Activated T-cell treated with anti-CD3 and anti-CD28 coated beads for 4 hours (primary cell): ENCODE results near the gene EXO1.

Experiments used
- DNase-seq: peaks from one replicate; pipeline ENCODE4 v3.0.0-alpha.2; 2020

The EXO1 gene

DNA sequence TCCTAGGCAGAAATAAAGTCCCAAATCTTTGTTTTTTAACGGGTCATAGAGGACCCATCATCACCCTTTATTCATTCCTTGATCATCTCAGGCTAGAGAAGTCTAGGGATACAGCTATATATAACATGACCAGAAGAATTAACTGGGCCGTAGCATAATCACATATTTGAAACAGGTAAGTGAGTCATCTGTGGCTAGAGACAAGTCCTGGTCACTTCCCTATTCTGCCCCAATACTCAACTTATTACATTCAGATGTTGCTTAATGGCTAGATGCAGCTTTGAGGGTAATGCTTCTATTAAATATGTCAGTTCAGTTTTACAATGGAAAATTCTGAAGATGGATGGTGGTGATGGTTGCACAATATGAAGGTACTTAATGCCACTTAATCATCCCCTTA is 47.0 kb downstream of the EXO1 start:
- no peak for DNase-seq

DNA sequence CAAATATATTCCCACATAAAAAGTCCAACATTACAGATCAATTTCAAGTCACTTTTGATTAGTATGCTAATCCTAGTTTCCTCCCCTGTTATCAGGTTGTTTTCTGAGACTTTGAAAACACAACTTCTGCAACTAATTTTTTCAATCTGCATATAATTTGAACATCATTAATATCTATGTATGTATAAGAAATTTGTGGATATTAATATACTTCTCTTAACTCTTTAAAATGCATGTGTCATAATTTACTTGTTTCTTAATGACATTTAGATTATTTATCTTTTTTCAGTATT is 48.6 kb downstream of the EXO1 start:
- DNase-seq = no peak

DNA sequence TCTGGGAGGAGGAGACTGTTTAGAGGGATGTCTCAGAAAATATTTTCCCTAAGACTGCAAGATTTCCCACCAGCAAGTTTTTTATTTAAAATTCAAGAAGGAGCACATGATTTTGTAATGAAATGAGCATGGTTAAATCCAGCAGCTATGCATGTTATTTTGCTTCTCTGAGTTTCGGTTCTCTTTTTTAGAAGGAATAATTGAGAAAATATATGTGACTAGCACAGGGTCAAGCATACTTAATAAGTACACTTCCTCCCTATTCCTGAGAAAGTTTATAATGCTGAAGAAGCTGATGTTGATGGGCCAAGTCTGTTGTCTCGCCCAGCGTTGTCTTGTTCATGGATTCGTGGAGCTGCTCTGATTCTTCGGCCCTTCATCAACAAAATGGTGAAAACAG is 51.2 kb downstream of the EXO1 start:
- no peak for DNase-seq

DNA sequence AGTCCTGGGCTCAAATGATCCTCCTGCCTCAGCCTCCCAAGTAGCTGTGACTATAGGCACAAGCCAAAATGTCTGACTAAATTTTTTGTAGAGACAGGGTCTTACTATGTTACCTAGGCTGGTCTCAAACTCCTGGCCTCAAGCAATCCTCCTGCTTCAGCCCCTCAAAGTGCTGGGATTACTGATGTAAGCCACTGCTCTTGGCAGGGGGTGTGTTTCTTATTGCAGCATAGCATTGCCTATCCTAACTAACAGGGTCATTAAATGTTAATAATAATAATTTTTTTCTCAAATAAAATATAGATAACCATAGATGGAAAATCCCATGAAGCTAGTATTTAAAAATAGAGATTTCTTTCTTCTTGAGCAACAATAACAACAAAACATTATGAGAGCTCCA is 52.4 kb downstream of the EXO1 start:
- DNase-seq = no peak

DNA sequence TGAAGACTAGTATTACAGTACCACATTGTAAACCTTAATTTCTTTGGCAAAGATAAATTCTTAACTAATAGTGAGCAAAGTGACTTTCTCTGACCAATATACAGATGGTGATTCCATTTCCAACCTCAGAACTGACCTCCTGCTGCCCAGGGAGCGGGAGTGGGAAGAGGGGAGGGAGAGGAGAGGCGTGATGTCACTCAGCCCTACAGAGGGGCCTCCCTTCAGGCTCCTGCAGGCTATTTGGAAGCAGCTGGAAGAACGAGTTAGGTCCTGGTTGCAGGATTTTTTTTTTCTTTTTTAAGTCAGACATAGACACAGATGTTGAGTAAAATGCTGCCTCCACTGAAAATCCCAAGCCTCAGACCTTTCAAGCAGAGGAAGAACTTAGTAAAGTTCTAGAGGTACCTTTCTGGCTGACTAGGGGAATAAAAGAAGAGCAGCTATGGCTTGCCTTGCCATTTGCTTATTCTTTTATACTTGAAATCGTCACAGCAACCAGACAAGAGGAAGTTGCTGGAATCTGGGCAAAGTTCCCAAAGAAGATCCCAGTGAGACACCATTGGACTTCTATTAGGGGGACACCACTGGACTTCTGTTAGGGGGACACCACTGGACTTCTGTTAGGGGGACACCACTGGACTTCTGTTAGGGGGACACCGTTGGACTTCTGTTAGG is 54.5 kb downstream of the EXO1 start:
- DNase-seq = no peak

DNA sequence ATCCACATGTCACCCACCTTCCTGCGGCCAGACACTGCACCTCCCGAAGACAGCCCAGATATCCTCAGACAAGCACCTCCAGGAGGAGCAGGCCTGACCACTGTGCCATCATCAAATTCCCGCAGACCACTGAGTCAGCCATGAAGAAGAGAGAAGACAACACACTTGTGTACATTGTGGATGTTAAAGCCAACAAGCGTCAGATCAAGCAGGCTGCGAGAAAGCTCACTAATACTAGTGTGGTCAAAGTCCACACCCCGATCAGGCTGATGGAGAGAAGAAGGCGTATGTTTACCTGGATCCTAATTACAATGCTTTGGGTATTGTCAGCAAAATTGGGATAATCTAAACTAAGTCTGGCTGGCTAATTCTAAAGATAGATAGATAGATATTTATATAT is 68.2 kb downstream of the EXO1 start:
- DNase-seq = no peak

DNA sequence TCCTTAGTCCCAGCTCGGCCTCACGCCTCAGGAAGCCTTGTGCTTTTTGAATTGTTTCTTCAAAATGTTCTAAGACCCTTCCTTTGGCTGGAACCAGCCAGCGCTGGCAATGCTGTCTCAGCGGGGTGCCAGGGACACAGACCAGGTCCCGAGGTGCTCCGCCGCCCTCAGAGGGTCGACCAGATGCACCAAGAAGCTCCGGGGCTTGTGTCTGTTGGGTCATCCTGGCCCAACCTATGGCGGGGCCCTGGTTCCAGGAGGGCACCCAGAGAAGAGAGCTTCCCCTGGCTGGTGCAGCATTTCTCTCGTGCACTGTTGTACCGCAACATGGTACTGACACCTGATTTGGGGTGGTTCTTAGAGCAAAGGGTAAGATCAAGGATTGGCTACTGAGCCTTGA is 69.5 kb downstream of the EXO1 start:
- DNase-seq = no peak

DNA sequence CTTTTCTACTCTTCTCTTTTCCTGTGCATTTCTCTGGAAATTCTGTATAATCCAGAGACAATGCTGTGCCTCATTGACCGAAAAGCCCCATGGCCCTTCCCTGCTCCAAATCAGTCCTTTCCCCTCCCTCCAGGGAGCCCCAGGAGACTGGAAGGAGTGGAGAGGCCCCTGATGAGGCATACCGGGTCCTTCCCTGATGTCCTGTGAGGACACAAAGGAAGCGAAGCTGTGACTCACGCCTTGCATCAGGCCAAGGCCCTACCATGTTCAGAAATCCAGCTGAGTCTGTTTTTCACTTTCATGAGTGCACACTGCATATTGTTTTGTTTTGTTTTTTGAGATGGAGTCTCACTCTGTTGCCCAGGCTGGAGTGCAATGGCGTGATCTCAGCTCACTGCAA is 70.9 kb downstream of the EXO1 start:
- no peak for DNase-seq

DNA sequence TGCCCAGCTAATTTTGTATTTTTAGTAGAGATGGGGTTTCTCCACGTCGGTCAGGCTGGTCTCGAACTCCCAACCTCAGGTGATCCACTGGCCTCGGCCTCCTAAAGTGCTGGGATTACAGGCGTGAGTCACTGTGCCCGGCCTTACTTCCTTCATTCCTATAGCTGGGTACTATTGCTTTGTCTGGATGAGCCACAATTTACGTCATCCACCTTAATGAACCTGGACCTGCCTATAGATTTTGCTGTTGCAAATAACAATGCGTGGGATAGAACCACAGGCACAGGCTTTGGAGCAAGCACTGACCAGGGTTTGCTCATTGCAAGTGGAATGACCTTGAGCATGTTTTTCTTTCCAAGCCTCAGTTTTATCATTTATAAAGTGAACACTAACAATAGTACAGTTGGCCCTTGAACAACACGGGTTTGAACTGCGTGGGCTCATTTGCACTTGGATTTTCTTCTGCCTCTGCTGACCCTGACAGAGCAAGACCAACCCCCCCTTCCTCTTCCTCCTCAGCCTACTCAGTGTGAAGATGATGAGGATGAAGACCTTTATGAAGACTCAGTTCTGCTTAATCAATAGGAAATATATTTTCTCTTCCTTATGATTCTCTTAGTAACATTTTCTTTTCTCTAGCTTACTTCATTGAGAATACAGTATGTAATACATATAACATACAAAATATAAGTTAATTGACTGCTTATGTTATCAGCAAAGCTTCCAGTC is 76.2 kb downstream of the EXO1 start:
- DNase-seq = no peak

DNA sequence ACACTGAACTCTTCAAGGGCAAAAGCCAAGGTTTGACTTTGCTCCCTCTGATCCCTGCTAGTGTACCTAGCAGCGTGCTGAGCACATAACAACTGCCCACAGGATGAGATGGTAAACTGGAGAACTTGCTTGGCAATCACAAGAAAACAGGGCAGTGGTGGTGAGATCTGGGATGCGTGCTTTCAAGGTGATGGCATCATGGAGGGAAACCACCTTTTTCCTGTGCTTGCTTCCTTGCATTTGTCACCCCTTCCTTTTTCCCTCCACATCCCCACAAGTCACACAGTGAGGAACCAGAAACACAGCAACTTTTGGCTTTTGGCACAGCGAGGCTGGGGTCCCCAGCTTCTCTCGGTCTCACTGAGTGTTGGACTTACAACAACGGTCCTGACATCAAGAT is 78.1 kb downstream of the EXO1 start:
- no peak for DNase-seq

DNA sequence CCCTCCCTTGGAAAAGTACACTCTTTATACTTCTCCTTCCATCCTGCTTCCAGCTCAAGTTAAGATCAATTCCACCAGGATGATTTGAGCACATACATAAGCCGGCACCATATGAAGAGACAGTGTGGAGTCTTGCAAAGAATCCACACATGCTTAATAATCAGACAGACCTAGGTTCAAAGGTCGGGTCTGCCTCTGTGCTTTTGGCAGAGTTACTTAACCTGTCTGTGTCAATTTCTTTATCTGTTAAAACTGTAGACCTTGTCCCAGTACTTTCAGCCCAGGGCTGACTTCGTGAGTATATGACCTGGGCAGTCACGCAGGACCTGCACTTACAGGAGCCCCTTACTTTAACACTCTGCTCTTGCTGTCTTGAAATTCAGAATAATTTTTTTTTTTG is 79.3 kb downstream of the EXO1 start:
- no peak for DNase-seq

DNA sequence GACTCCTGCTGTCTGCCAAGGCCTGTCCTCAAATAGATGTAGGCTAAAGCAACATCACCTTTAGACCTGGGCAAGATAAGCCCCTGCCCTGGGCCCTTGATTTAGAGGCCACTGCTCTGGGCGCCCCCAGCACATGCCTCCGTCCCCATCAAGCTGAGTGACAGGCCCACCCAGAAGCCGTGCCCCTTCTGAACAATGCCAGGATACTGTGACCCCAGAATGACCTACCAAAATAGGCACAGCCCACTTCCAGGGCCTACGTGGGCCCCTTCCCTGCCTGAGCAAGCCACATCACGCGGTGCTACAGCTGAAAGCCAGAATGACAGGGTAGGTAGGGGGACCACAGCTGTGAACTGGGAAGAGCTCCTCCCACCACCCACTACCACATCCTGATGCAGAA is 84.8 kb downstream of the EXO1 start:
- no peak for DNase-seq

DNA sequence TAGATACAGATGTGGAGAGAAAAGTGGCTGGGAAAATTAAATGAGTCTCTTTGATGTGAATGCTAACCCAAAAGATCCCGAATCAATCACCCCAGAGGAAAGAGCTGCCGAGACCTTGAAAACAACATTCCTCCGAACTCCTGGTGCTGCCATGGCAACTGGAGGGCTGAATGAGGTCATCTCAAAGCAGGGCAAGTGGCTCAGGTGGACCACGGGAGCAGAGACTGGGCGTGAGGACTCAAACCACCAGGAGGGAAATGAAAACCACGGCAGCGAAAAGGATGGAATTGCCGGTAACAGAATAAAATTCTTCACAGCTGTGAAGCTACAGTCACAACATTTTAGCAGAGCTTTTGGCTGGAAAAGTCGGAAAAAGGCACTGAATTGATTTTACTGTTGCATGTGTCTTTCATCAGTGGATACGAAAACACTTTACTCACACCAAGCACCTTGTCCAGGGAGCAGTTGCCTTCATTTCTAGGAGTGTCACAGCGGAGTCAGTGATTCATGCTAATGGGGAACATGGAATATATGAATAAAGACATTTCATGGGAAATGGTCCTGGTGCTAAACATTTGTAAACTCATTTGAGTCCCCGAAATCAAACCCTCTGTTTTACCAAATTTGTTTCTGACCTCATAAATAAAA is 86.3 kb downstream of the EXO1 start:
- no peak for DNase-seq

DNA sequence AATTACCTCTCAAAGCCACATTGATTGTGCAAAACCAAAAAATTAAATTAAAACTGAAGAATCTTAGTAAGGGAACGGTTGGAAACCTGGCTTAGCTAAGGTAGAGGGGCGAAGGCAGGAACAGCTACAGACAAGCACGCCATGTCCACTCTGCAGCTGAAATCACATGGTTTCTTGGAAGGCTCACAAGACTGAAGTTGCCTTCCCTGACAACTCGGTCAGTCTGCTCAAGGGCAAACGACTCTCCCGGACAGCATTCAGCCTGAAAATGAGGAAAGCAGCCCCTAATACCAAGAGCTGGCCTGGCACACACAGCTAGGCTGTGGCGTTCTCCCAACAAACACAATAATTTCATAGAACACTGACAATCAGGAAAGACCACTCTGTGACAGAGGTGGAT is 86.9 kb downstream of the EXO1 start:
- no peak for DNase-seq
